Dermis blood vessel endothelial cell (primary cell): ENCODE results near the gene B3GALT6. TPM values are rescaled to one million over a fixed set of nuclear protein-coding genes. Genes with fewer than 3 reads are reported as not detected.

Experiments used
- DNase-seq: peaks from one replicate; pipeline ENCODE4 v3.0.0; 2010
- total RNA-seq: library from RNA; depleted of rRNA; stranded (reverse); fragments of >200 nt; gene quantifications from 2 replicates; pipeline ENCODE4 v1.2.3, GENCODE V29; 2014

Gene B3GALT6
- total RNA-seq, 1 donor from 2014 or later, result 46.6 TPM

- DNase-seq, result no peak
Measured at GRCh38 chr1:1232796-1233566, 944 bp downstream of the B3GALT6 start.

- no peak for DNase-seq
Measured at GRCh38 chr1:1233567-1233892, 1.5 kb downstream of the B3GALT6 start.

- no peak for DNase-seq
Measured at GRCh38 chr1:1234180-1234808, 2.3 kb downstream of the B3GALT6 start.

GRCh38 chr1:1235016-1235744 is 3.1 kb downstream of the B3GALT6 start:
- DNase-seq, result no peak

GRCh38 chr1:1236176-1236763 is 4.2 kb downstream of the B3GALT6 start:
- DNase-seq, result no peak

- no peak for DNase-seq
Measured at GRCh38 chr1:1236945-1237873, 5.2 kb downstream of the B3GALT6 start.

- DNase-seq, result no peak
Measured at GRCh38 chr1:1237874-1238701, 6.1 kb downstream of the B3GALT6 start.

GRCh38 chr1:1238702-1239178 is 6.7 kb downstream of the B3GALT6 start:
- DNase-seq, result no peak

GRCh38 chr1:1239227-1239613 is 7.2 kb downstream of the B3GALT6 start:
- DNase-seq, result no peak

- DNase-seq, result no peak
Measured at GRCh38 chr1:1239614-1240347, 7.7 kb downstream of the B3GALT6 start.

- no peak for DNase-seq
Measured at GRCh38 chr1:1240348-1240732, 8.3 kb downstream of the B3GALT6 start.

GRCh38 chr1:1240822-1241587 is 9.0 kb downstream of the B3GALT6 start:
- no peak for DNase-seq

- DNase-seq, result no peak
Measured at GRCh38 chr1:1241588-1242219, 9.7 kb downstream of the B3GALT6 start.

GRCh38 chr1:1242461-1243265 is 10.6 kb downstream of the B3GALT6 start:
- DNase-seq, result no peak

- no peak for DNase-seq
Measured at GRCh38 chr1:1243266-1243660, 11.2 kb downstream of the B3GALT6 start.

GRCh38 chr1:1243807-1244191 is 11.8 kb downstream of the B3GALT6 start:
- DNase-seq, result no peak

- no peak for DNase-seq
Measured at GRCh38 chr1:1244192-1244811, 12.3 kb downstream of the B3GALT6 start.
